Measurements from ENCODE around the gene KRT84. TPM values are rescaled to one million over a fixed set of nuclear protein-coding genes. Genes with fewer than 3 reads are reported as not detected.

Gene KRT84
- total RNA-seq, 1 donor from 2014 or later, result not detected

GRCh38 chr12:52387859-52388258 lies 2.4 kb upstream of the KRT84 start:
- DNase-seq (ENCODE audit: low spot score), result no peak

DNA sequence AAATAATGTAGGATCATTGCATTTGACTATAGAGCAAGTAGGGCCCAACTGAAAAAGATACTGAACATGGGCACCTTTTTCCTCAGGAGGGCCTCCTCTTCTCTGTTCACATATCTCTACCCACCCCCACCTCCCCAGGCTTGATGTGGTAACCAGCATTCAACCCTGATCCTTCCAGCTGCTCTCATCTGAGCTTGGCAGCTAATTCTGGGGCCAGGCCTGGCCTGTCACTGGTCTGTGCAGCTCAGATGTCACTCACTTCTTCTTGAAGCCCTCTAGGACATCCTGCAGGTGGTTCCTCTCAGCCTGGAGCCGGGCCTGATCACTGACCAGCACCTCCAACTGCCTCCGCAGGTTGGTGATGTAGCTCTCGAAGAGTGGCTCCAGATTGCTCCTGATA lies 2.1 kb downstream of the KRT84 start:
- DNase-seq (ENCODE audit: low spot score), result no peak

DNA sequence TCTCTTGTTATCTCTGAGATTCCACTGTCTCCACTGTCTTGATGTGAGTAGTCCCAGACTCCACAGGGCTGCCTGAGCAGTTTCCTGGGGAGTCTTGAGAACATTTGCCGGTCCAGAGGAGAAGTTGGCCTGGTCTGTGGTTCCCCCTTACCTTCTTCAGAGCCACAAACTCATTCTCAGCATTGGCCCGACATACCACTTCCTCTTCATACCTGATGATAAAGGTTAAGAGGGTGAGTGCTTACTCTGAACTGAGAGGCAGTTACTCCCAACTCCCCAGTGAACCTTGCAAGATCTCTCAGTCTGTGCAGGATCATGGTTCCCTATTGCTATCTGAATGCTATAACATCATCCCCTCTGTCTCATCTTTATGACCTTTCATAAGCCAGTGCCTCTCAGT lies 2.6 kb downstream of the KRT84 start:
- no peak for DNase-seq (ENCODE audit: low spot score)

DNA sequence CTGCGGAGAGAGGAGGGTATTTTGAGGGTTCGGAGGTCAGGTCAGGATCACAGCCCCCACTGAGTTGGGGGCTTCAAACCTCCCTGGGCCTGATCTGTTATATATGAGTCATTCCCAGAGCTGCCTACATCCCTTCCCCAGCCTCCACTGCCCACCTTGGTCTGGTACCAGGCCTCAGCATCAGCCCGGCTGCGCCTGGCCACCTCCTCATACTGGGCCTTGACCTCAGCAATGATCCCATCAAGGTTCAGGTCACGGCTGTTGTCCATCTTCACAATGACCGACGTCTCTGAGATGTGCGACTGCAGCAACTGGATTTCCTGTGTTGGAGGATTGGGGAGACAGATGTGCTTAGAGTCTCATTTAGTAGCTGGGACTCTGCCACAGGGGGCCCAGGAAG lies 4.2 kb downstream of the KRT84 start:
- no peak for DNase-seq (ENCODE audit: low spot score)

GRCh38 chr12:52380271-52380694 lies 5.2 kb downstream of the KRT84 start:
- DNase-seq (ENCODE audit: low spot score), result no peak

- DNase-seq (ENCODE audit: low spot score), result no peak
These were observed 5.9 kb downstream of the KRT84 start for GRCh38 chr12:52379536-52379935.

DNA sequence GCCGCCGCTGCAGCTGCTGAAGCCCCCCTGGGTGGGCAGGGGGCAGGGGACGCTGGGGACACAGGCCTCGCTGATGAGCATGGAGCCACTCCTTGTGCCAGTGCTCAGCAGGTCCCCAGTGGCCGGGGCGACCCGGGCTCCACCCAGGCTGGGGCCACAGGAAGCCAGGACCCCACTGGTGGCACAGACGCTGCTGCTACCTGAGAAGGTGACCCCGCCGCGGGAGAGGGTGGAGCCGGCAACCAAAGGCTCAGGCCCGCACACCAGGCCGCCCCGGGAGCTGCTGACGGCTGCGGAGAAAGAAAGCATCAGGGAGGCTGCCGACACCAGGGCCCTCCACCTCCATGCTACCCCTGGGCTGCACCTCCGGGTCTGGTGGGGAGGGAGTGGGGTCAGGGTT lies 7.4 kb downstream of the KRT84 start:
- no peak for DNase-seq (ENCODE audit: low spot score)

DNA sequence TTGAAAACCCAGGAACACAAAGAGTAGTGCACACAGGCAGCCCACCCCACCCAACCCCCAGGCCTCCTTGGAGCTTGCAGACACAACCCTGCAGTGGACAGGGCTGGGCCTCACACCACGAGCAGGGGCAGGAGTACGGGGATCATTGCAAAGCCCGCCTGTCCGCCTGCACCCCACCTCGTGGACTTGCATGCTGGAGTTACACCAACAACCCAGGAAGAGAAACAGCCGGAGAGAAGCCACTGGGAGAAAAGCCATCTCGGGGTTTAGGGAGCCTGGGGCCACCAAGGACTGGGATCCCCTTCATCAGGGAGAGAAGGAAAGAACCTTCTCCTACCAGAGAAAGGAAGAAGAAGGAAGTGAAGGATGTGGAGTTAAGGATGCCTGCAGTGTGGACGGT lies 8.2 kb downstream of the KRT84 start:
- DNase-seq (ENCODE audit: low spot score), result no peak

GRCh38 chr12:52372216-52373154 lies 13.0 kb downstream of the KRT84 start:
- DNase-seq (ENCODE audit: low spot score), result no peak

GRCh38 chr12:52371716-52372115 lies 13.7 kb downstream of the KRT84 start:
- DNase-seq (ENCODE audit: low spot score), result no peak

DNA sequence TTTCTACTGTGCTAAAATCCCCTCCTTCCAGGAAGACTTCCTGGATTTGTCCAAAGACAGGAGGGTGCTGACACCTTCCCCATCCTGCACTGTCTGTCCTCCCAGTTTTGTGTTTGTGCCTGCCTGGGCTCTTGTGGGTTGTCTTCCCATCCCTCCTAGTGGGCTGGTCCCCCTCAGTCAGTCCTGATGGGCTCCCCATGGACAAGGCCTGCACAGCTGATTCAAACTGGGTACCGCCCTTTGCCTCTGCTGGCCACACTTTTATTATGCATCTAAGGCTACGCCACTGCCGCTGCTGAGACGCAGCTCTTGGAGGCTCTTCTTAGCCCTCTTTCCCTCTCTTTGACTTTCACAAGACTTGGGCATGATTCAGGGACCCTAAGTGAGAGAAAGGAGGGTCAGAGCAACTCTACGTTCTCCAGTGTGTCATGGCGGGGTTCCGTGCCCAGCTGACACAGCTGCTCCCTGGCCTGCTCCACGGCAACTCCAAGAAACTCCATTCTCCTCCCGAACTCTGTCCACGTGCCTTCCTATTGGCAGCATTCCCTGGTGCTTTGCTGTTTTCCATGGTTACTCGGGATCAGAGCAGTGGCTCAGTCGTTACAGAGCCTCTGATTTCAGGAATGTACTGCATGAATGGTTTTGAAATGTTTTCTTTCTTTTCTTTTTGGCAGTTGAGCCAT lies 14.4 kb downstream of the KRT84 start:
- DNase-seq (ENCODE audit: low spot score), result no peak

- no peak for DNase-seq (ENCODE audit: low spot score)
These were observed 15.6 kb downstream of the KRT84 start for GRCh38 chr12:52369809-52370208.

DNA sequence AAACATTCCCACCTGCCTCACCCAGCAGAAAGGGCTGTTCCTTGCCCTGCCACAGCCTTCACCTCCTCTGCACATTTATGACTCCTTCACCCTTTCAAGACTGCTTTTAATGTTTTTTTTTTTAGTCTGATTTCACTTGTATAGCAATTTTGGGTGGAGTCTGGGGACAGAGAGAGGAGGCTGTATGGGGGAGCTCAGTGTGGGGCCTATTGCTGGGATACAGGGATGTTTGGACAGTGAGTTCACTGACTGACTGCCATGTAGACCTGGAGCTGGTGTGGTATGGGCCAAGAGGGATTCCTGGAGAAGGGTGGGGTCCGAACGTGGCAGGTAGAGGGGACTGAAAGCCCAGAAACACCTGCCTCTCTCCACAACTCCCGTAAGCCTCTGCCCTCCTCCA lies 16.2 kb downstream of the KRT84 start:
- no peak for DNase-seq (ENCODE audit: low spot score)

DNA sequence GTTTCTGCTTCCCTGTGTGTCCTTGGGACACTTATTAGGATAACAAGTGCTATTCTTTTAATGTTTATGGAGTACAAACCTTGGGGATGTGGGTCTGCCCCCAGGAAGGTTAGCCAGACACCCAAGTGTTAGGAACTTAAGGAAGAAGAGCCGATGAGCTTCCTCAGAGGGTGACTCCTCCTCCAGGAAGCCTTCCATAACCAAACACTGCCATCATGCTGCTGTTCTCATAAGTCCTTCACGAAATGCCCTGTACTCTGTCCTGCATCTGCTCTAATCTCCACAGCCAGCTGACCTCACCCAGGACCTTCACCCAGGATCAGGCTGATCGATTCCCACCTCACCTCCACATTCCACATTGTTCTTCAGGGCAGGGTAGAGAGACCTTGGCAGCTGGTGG lies 16.9 kb downstream of the KRT84 start:
- no peak for DNase-seq (ENCODE audit: low spot score)

DNA sequence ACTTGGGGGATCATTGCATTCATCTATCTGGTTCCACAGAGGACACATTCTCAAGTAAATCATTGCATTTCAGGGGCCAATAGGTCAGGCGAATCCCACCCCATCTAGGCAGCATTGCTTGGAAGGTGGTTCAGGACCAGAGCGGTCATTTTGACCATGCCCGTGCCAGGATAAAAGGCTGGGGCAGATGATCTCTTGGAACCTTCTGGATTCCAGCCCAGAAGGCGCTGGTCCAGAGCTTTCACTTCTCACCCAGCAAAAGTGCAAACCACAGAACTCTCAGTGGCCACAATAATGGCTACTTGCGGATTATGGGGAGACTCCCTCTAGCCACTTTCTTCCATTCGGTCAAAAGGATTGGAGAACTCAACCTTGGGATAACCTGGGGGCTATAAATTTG lies 17.6 kb downstream of the KRT84 start:
- DNase-seq (ENCODE audit: low spot score), result no peak

- no peak for DNase-seq (ENCODE audit: low spot score)
These were observed 18.5 kb downstream of the KRT84 start, which contains the start of gene KRT85 for GRCh38 chr12:52366738-52367485. Gene KRT85 (minus strand): TSS chr12:52367481. CDS start chr12:52367405, 76 bp downstream.

DNA sequence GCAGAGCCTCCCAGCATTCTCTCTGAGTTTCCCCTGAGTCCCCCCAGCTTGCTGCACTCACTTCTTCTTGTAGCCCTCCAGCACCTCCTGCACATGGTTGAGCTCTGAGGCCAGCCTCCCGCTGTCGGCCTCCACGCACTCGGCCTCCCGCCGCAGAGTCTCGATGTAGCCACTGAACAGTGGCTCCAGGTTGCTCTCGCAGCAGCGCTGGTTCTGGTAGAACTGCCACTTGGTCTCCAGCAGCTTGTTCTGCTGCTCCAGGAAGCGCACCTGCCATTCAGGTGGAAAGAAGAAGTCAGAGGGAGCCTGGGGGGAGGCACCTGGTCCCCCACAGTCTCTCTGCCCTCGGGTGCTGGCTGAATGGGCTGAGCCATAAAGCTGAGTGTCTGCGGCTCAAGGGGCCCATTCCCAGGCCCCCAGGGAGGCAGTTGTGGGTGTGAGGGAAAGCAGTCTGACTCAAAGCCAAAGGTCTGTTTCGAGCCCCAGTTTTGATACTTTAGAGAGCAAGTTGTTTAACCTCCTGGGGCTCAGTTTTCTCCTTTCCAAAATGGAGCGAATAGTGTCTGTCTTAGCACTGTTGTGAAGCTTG lies 20.5 kb downstream of the KRT84 start:
- DNase-seq (ENCODE audit: low spot score), result no peak

GRCh38 chr12:52364061-52364460 lies 21.4 kb downstream of the KRT84 start:
- no peak for DNase-seq (ENCODE audit: low spot score)

GRCh38 chr12:52363111-52363679 lies 22.3 kb downstream of the KRT84 start:
- DNase-seq (ENCODE audit: low spot score), result no peak

DNA sequence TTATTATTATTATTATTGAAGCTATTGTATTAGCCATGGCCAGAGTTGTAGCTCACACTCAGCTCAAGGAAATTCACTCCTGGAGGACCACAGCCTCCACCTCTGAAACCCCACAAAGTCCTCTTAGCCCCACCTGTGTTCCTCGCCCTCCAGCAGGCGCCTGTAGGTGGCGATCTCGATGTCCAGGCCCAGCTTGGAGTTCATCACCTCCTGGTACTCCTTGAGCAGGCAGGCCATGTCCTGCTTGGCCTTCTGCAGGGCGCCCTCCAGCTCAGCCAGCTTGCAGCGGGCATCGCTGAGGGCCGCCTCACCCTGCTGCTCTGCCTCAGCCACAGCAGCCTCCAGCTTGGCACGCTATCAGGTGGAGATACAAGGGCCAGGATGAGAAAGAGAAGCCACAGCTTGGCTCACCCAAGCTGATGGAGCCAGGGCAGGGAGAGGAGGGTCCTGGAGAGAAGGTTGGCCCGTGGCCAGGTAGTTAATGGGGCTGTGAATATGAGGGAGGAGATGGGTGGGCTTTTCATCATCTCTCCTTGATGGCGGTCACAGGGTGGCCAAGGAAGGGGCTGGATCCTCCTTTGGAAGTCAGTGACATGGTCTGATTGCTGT lies 23.2 kb downstream of the KRT84 start:
- peak; percentile 55 for DNase-seq (ENCODE audit: low spot score)

DNA sequence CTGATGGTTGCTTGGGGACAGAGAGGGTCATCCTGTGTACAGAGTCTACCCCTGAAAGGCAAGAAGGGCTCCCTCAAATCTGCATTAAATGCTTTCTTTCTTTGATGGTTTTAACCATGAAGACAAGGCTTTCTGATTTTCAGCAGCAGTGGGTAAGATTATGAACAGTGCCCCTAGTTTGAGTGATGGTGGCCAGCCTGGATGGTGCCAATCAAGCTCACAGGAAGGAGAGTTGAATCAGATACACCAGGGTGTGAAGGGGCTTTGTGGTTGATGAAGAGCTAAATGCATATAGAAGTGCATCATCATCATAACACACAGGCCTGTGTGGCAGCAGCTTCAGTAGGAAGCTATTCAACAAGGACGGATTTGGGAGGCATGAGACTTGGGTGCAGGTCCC lies 23.9 kb downstream of the KRT84 start:
- peak; percentile 20 for DNase-seq (ENCODE audit: low spot score)
